ENCODE data around the gene CDC34.

The CDC34 gene

DNA sequence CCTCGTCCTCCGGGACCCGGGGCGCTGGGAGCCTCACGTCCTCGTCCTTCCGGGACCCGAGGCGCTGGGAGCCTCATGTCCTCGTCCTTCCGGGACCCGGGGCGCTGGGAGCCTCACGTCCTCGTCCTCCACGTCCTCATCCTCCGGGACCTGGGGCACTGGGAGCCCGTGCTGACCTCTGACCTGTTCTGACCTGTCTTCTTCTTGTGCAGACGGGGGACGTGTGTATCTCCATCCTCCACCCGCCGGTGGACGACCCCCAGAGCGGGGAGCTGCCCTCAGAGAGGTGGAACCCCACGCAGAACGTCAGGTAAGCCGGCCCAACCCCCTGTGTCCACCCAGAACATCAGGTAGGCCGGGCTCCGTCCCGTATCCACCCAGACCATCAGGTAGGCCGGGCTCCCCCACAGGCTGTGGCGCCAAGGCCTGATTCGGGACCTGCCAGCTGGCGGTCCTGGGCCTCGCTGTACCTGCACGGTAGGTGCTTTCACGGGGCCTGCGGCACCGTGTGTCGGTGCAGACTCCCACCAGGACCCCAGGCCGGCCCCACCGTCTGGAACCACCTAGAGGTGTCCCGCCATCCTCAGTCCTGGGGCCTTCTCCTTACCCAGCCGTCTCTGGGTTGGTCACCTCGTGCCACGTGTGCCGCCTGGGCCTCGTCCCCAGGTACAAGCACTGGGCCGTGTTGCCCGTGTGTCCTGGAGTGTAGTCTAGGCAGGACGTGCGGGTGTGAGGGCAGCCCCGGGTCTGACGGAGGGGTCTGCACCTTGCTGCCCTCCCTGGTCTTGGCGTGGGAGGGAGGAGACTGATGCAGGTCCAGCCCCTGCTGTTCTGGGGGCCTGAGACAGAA, 4.7 kb downstream of the CDC34 start:
- Histone ChIP-seq H3K4me1 (ENCODE audit: control insufficient read depth, insufficient read depth, low read length) (peaks cover 3% of the 10 kb centered on the region; the same call in 1 of the 2 replicates), H3K27me3 (ENCODE audit: control insufficient read depth, insufficient read depth, low read length) (no peaks in the 10 kb centered on the region), H3K9me3 (ENCODE audit: control insufficient read depth, insufficient read depth, low read length) (no peaks in the 10 kb centered on the region), H3K27ac (ENCODE audit: low read length) (no peak overlapping the region), H3K4me3 (ENCODE audit: low read length) (no peak overlapping the region), H3K36me3 (ENCODE audit: control insufficient read depth, insufficient read depth, low read length) (peaks cover 33% of the 10 kb centered on the region)
- no CpG with 5 or more reads among the region's 55 CpGs for WGBS (ENCODE audit: insufficient coverage, insufficient read length)
- DNase-seq (ENCODE audit: low read depth, low spot score) = no peak

GRCh38 chr19:536881-537404, 5.4 kb downstream of the CDC34 start:
- no peaks in the 10 kb centered on the region for H3K27me3 ChIP-seq (ENCODE audit: control insufficient read depth, insufficient read depth, low read length)
- H3K4me3 ChIP-seq (ENCODE audit: low read length) = no peak overlapping the region
- WGBS (ENCODE audit: insufficient coverage, insufficient read length) = no CpG with 5 or more reads among the region's 26 CpGs
- H3K27ac ChIP-seq (ENCODE audit: low read length) = no peak overlapping the region
- DNase-seq (ENCODE audit: low read depth, low spot score) = no peak
- peaks cover 3% of the 10 kb centered on the region; the same call in 1 of the 2 replicates for H3K4me1 ChIP-seq (ENCODE audit: control insufficient read depth, insufficient read depth, low read length)
- H3K9me3 ChIP-seq (ENCODE audit: control insufficient read depth, insufficient read depth, low read length) = no peaks in the 10 kb centered on the region
- peaks cover 37% of the 10 kb centered on the region for H3K36me3 ChIP-seq (ENCODE audit: control insufficient read depth, insufficient read depth, low read length)

- H3K4me1 ChIP-seq (ENCODE audit: control insufficient read depth, insufficient read depth, low read length) = no peaks in the 10 kb centered on the region; the same call in 1 of the 2 replicates
- H3K27me3 ChIP-seq (ENCODE audit: control insufficient read depth, insufficient read depth, low read length) = no peaks in the 10 kb centered on the region
- no peak overlapping the region for H3K27ac ChIP-seq (ENCODE audit: low read length)
- H3K4me3 ChIP-seq (ENCODE audit: low read length) = no peak overlapping the region
- peaks cover 37% of the 10 kb centered on the region for H3K36me3 ChIP-seq (ENCODE audit: control insufficient read depth, insufficient read depth, low read length)
- WGBS (ENCODE audit: insufficient coverage, insufficient read length) = no CpG with 5 or more reads among the region's 40 CpGs
- no peaks in the 10 kb centered on the region for H3K9me3 ChIP-seq (ENCODE audit: control insufficient read depth, insufficient read depth, low read length)
- DNase-seq (ENCODE audit: low read depth, low spot score) = no peak
Measured at GRCh38 chr19:538641-539428, 7.3 kb downstream of the CDC34 start.

DNA sequence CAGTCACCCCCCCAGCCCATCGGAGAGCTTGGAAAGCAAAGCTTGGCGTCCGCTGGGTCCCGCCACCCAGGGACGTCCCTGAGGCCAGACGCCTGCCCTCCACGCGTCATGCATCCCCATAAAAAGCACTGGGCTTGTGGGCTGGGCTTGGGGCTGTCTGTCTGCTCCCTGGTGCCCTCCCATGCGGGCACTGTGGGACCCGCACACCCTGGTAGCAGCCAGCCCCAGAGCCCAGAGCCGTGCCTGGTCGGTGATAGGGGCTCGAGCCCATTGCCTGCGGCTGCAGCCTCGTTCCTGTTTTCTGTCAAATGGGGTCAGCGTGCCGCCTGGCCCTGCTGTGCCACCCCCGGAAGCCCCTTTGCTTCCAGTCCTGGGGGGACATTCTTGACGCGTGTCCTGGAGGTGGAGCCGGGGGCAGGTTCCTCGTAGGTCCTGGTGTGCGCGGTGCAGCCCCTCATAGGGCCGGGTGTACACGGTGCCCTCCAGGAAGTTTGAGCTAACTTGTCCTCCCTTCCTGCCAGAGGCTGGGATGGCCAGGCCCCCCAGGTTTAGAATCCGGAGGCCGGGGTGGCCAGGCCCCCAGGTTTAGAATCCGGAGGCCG, 8.0 kb downstream of the CDC34 start:
- DNase-seq (ENCODE audit: low read depth, low spot score) = no peak
- Histone ChIP-seq H3K27me3 (ENCODE audit: control insufficient read depth, insufficient read depth, low read length) (no peaks in the 10 kb centered on the region), H3K36me3 (ENCODE audit: control insufficient read depth, insufficient read depth, low read length) (peaks cover 37% of the 10 kb centered on the region), H3K4me1 (ENCODE audit: control insufficient read depth, insufficient read depth, low read length) (no peaks in the 10 kb centered on the region; the same call in 1 of the 2 replicates), H3K4me3 (ENCODE audit: low read length) (no peak overlapping the region), H3K9me3 (ENCODE audit: control insufficient read depth, insufficient read depth, low read length) (no peaks in the 10 kb centered on the region), H3K27ac (ENCODE audit: low read length) (no peak overlapping the region)
- no CpG with 5 or more reads among the region's 30 CpGs for WGBS (ENCODE audit: insufficient coverage, insufficient read length)

GRCh38 chr19:540867-541637, 9.5 kb downstream of the CDC34 start:
- H3K36me3 ChIP-seq (ENCODE audit: control insufficient read depth, insufficient read depth, low read length) = peaks cover 33% of the 10 kb centered on the region
- WGBS (ENCODE audit: insufficient coverage, insufficient read length) = no CpG with 5 or more reads among the region's 51 CpGs
- H3K4me3 ChIP-seq (ENCODE audit: low read length) = no peak overlapping the region
- no peaks in the 10 kb centered on the region for H3K9me3 ChIP-seq (ENCODE audit: control insufficient read depth, insufficient read depth, low read length)
- no peak overlapping the region for H3K27ac ChIP-seq (ENCODE audit: low read length)
- no peak for DNase-seq (ENCODE audit: low read depth, low spot score)
- H3K4me1 ChIP-seq (ENCODE audit: control insufficient read depth, insufficient read depth, low read length) = no peaks in the 10 kb centered on the region; the same call in 1 of the 2 replicates
- no peaks in the 10 kb centered on the region for H3K27me3 ChIP-seq (ENCODE audit: control insufficient read depth, insufficient read depth, low read length)

GRCh38 chr19:541699-542098, 10.1 kb downstream of the CDC34 start:
- WGBS (ENCODE audit: insufficient coverage, insufficient read length) = no CpG with 5 or more reads among the region's 26 CpGs
- H3K27ac ChIP-seq (ENCODE audit: low read length) = no peak overlapping the region
- no peaks in the 10 kb centered on the region for H3K27me3 ChIP-seq (ENCODE audit: control insufficient read depth, insufficient read depth, low read length)
- DNase-seq (ENCODE audit: low read depth, low spot score) = no peak
- no peaks in the 10 kb centered on the region; the same call in 1 of the 2 replicates for H3K4me1 ChIP-seq (ENCODE audit: control insufficient read depth, insufficient read depth, low read length)
- H3K36me3 ChIP-seq (ENCODE audit: control insufficient read depth, insufficient read depth, low read length) = peaks cover 26% of the 10 kb centered on the region
- no peak overlapping the region for H3K4me3 ChIP-seq (ENCODE audit: low read length)
- no peaks in the 10 kb centered on the region for H3K9me3 ChIP-seq (ENCODE audit: control insufficient read depth, insufficient read depth, low read length)

GRCh38 chr19:542173-542866, 10.8 kb downstream of the CDC34 start:
- Histone ChIP-seq H3K9me3 (ENCODE audit: control insufficient read depth, insufficient read depth, low read length) (no peaks in the 10 kb centered on the region), H3K36me3 (ENCODE audit: control insufficient read depth, insufficient read depth, low read length) (peaks cover 22% of the 10 kb centered on the region), H3K27me3 (ENCODE audit: control insufficient read depth, insufficient read depth, low read length) (no peaks in the 10 kb centered on the region), H3K27ac (ENCODE audit: low read length) (no peak overlapping the region), H3K4me1 (ENCODE audit: control insufficient read depth, insufficient read depth, low read length) (no peaks in the 10 kb centered on the region; the same call in 1 of the 2 replicates), H3K4me3 (ENCODE audit: low read length) (no peak overlapping the region)
- WGBS (ENCODE audit: insufficient coverage, insufficient read length) = no CpG with 5 or more reads among the region's 34 CpGs
- DNase-seq (ENCODE audit: low read depth, low spot score) = no peak

- Histone ChIP-seq H3K4me3 (ENCODE audit: low read length) (no peak within 1 kb of the TSS), H3K27ac (ENCODE audit: low read length) (no peak within 1 kb of the TSS), H3K4me1 (ENCODE audit: control insufficient read depth, insufficient read depth, low read length) (peaks cover 1% of the 10 kb centered on the region; the same call in 1 of the 2 replicates), H3K27me3 (ENCODE audit: control insufficient read depth, insufficient read depth, low read length) (no peaks in the 10 kb centered on the region), H3K9me3 (ENCODE audit: control insufficient read depth, insufficient read depth, low read length) (no peaks in the 10 kb centered on the region), H3K36me3 (ENCODE audit: control insufficient read depth, insufficient read depth, low read length) (peaks cover 12% of the 10 kb centered on the region; the same call in 1 of the 2 replicates)
- no CpG with 5 or more reads among the region's 31 CpGs for WGBS (ENCODE audit: insufficient coverage, insufficient read length)
- no peak for DNase-seq (ENCODE audit: low read depth, low spot score)
Measured at GRCh38 chr19:543910-544608, 12.5 kb downstream of the CDC34 start, which contains the start of gene GZMM. Gene GZMM, plus strand, starts transcription at chr19:544053. Its CDS starts 19 bp downstream, at chr19:544072.

DNA sequence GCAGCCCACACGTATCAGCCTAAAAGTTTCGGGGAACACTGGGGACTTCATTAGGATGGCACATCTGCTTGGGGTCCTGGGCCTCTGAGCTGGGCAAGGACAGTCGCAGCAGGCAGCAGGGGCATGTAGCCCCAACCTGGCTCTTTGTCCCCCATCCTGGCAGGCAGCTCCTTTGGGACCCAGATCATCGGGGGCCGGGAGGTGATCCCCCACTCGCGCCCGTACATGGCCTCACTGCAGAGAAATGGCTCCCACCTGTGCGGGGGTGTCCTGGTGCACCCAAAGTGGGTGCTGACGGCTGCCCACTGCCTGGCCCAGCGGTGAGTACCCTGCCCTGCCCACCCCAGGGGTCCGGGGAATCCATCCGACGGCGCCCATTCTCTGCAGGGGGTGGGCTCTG, 15.6 kb downstream of the CDC34 start:
- H3K36me3 ChIP-seq (ENCODE audit: control insufficient read depth, insufficient read depth, low read length) = no peaks in the 10 kb centered on the region; the same call in 1 of the 2 replicates
- no peaks in the 10 kb centered on the region for H3K27me3 ChIP-seq (ENCODE audit: control insufficient read depth, insufficient read depth, low read length)
- H3K4me3 ChIP-seq (ENCODE audit: low read length) = no peak overlapping the region
- peaks cover 1% of the 10 kb centered on the region; the same call in 1 of the 2 replicates for H3K4me1 ChIP-seq (ENCODE audit: control insufficient read depth, insufficient read depth, low read length)
- H3K27ac ChIP-seq (ENCODE audit: low read length) = no peak overlapping the region
- no peak for DNase-seq (ENCODE audit: low read depth, low spot score)
- WGBS (ENCODE audit: insufficient coverage, insufficient read length) = no CpG with 5 or more reads among the region's 15 CpGs
- H3K9me3 ChIP-seq (ENCODE audit: control insufficient read depth, insufficient read depth, low read length) = no peaks in the 10 kb centered on the region
